ENCODE results near the gene DNAJC7.
"Not testable (repeated sequence)": the region's sequence is repeated elsewhere in the genome, so short reads cannot be mapped to it uniquely, and the experiment has no call there.

Gene DNAJC7

GRCh38 chr17:41948762-41949460, 68.3 kb downstream of the DNAJC7 start:
- no peak for DNase-seq

DNA sequence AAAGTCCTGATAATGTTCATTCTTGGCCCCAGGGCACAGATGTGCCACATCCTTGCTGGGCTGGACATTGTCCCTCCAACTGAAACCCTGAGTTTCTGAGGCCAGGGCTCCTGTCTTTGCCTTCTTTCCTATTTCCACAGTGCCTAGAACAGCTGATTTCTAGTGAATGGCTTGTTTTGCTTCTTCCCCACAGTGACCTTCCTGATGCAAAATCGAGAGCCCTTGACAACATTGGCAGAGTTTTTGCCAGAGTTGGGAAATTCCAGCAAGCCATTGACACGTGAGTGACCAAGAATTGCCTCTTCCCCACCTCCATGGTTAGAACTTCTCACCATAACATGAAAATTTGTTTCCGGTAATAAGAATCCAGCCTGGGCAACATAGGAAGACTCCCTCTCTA, 72.3 kb downstream of the DNAJC7 start:
- DNase-seq = no peak

DNA sequence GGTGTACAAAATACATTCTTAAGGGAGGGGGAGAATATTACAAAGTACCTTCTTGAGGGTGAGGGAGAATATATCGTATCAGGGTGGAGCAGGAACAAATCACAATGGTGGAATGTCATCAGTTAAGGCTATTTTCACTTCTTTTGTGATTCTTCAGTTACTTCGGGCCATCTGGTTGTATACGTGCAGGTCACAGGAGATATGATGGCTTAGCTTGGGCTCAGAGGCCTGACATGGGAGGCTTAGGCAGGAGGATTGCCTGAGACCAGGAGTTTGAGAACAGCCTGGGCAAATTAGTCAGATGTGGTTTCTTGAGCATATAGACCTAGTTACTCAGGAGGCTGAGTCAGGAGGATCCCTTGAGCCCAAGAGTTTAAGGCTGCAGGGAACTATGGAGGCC, 73.7 kb downstream of the DNAJC7 start:
- DNase-seq = no peak

GRCh38 chr17:41942626-41943373, 74.4 kb downstream of the DNAJC7 start:
- no peak for DNase-seq

- no peak for DNase-seq
Observed at GRCh38 chr17:41941168-41941567, 76.1 kb downstream of the DNAJC7 start.

- no peak for DNase-seq
Observed at GRCh38 chr17:41939693-41940090, 77.5 kb downstream of the DNAJC7 start.

DNA sequence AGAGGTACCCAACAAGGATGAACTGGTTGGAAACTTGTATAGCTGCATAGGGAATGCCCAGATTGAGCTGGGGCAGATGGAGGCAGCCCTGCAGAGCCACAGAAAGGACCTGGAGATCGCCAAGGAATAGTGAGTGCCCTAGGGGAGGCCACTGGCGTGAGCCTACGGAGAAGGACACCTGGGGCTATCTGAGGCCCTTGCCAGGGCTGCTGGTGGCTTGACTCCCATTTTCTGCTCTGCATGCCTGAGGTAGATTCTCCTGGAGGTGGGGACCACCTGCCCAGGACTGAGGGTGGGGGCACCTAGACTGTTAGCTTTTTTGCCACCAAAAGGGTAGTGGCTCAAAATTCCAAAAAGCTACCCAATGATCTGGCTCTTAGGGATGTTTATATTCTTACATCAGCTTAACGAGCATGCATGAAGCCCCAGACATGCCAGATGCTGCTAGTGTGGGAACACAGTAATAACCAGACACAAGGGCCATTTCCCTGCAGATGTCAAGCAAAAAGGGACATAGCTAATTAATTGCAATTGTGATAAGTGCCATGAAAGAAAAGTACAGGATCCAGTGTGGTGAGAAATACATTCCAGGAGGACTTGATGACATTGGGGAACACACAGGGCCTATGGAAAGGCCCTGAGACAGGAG, 78.1 kb downstream of the DNAJC7 start:
- DNase-seq = no peak

- no peak for DNase-seq
Observed at GRCh38 chr17:41937970-41938954, 79.0 kb downstream of the DNAJC7 start.

- no peak for DNase-seq
Observed at GRCh38 chr17:41935641-41936040, 81.6 kb downstream of the DNAJC7 start.

DNA sequence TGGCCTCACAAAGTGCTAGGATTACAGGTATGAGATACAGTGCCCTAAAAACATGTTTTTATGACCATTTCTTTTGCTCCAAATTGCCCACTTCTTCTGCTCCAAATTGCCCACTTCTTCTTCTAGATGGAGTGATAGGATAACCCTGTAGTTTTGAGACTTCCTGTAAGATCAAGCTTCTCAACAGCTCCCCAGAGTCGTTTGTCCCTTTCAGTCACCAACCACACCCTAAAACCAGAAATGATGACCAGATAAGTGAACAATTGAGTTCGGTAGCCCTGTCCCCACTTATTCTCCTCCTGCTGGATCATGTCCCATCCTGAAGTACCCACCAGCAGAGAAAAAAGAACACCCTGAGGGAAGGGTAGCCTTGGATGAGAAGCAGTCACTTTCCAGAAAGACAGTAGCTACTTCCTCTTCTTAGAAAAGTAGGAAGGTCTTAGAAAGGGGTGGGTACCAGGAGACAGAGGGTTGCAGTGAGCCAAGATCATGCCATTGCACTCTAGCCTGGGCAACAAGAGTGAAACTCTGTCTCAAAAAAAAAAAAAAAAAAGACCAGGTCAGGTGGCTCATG, 84.3 kb downstream of the DNAJC7 start:
- DNase-seq = no peak

DNA sequence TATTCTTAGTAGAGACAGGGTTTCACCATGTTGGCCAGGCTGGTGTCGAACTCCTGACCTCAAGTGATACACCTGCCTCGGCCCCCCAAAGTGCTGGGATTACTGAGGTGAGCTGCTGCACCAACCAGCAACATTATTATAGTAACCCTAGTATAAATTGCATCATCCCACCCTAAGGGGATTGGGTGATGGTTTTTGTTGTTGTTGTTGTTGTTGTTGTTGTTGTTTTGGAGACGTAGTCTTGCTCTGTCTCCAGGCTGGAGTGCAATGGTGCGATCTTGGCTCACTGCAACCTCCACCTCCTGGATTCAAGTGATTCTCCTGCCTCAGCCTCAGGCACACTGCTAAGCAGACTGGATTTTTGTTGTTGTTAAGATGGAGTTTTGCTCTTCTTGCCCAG, 85.5 kb downstream of the DNAJC7 start:
- DNase-seq = not testable (repeated sequence)

DNA sequence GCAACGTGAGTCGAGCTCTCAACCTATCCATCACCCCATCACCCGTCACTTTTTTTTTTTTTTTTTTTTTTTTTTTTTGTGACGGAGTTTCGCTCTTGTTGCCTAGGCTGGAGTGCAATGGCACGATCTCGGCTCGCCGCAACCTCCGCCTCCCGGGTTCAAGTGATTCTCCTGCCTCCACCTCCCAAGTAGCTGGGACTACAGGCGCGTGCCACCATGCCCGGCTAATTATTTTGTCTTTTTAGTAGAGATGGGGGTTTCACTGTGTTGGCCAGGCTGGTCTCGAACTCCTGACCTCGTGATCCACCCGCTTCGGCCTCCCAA, 86.4 kb downstream of the DNAJC7 start:
- DNase-seq = not testable (repeated sequence)

DNA sequence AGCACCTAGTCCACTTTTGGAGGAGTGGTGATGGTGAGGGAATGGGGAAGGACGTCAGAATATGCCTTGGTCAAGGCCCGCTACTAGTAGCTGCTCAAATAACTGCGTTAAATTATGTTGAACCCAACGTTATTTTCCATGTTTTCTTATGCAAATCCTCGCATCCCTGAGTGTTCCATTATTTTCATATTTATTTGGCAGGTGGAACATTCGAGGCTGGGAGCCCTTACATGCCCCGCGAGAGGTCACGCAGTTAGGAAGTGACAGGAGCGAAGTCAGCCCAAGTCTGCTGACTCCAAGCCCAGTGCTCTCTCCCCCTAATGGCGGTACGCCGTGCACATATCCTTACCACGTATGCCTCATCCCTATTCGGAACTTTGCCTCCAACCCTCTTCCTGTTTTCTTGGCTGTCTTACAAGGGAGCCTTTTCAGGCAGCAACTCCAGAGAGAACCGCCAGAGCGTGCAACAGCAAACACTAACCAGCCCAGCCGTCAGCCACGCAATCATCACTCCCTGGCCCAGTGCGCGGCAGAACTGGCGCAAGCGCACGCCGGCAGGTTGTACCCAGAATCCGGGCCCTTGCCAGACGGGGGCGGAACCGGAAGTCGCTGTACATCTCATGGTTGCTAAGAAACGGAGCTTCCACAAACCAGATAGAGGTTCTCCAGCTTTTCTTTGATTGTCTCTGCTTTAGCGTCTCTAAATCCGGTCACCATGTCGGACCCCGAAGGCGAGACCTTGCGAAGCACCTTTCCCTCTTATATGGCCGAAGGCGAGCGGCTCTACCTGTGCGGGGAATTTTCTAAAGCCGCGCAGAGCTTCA, 87.0 kb downstream of the DNAJC7 start, which contains the start of gene ODAD4:
Gene ODAD4, plus strand, starts transcription at position 609 of the 824 bp plus-strand sequence. Its CDS starts 107 bp downstream, at position 716.
- peak; percentile 92 to 95 for DNase-seq

DNA sequence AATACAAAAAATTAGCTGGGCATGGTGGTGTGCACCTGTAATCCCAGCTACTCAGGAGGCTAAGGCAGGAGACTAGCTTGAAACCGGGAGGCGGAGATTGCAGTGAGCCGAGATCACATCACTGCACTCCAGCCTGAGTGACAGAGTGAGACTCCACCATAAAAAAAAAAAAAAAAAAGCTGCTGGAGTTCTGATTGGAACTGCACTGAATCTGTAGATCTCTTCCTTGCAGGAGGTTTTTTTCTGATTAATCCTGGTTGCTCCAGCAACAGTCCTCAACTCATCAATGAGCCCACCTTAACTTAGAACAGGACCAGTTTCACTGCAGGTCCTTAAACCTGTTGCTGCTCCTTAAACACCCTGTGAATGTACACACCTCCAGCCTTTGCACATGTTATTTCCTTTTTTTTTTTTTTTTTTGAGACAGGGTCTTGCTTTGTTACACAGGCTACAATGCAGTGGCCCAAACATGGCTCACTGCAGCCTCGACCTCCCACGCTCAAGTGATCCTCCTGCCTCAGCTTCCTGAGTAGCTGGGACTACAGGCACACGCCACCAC, 88.5 kb downstream of the DNAJC7 start:
- DNase-seq = no peak

All from stimulated activated CD4-positive, alpha-beta T cell treated with anti-CD3 and anti-CD28 coated beads, Interleukin-4, amount 100 ng/mL, for 4 hours (primary cell).